NCI-H2171 (cell line): ENCODE results near the gene UQCRC1.

Source experiments
- DNase-seq: peaks from one replicate; lab custom pipeline; 2025; lab: John Stamatoyannopoulos, UW

UQCRC1 gene

DNA sequence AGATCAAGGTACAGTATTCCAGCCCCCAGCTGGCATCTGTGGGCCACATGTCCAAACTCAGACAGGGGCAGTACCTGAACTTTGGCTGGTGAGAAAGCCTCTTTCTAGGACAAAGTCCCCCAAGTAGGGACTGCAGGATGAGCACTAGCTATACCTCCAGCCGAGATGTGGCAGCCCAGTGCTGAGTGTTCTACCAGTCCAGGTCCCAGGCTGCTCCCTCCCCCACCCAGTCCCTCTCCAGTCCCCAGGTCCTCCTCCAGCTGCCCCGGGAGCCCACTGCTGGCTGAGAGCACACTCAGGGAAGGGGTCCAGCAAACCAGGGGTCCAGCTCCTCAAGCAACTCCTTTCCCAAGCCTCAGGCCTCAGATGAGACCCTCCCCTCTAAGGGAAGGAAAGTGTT is 24.3 kb upstream of the UQCRC1 start:
- DNase-seq: no peak

DNA sequence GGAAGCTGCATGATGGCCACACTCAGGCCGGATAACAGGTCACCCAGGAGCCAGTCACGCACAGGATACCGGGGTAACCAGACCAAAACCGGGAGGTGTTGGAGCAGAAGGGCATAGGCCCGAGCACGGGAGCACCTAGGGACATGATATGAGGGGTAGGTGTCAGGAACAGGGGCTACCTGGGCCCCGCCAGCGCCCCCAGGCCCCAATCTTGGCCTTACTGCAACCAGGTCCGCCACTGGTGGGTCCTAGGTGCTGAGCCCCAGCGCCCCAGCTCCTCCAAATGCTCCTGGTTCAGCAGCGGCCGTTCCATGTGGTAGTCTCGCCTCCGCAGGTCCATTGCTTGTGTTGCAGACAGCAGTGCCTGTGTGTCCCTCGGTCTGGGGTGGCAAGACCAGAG is 23.8 kb upstream of the UQCRC1 start:
- no peak for DNase-seq

DNA sequence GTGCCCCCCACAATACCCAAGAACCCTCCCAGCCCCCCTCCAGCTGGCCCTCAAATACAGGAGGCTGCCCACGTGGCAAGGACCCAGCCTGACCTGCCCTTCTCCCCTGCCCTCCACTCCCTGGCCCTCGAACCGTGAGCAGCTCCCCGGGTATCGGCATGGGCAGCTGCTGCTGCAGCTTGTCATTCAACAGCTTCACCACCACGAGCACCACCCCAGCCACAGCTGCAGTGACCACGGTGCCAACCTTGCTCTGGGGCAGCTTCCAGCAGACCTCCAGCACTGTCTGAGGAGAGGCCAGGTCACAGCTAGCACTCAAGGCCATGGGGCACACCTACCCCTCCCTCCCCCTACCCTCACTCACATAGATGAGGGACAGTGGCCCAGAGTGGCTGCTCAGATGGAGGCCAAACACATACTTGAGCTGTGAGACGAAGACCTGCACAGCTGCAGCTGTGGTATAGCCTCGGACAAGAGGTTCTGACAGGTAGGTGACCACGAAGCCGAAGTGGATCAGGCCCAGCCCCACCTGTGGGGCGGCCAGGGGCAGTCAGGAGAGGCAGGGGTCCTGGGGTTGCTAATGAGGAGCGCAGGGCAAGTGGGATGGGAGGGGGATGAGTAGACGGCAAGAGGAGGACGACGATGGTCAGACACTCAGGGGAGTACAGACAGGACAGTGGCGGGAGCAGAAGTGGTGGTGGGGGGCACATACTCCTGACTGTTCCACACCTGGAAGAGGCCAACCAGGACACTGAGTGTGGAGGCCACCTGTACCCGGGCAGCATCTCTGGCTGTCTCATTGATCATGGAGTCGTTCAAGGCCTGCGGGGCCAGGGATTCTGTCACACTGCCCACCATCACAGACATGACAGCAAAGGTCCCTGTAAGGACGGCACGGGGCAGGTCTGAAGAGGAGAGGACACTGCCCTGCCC is 22.3 kb upstream of the UQCRC1 start:
- DNase-seq: no peak

DNA sequence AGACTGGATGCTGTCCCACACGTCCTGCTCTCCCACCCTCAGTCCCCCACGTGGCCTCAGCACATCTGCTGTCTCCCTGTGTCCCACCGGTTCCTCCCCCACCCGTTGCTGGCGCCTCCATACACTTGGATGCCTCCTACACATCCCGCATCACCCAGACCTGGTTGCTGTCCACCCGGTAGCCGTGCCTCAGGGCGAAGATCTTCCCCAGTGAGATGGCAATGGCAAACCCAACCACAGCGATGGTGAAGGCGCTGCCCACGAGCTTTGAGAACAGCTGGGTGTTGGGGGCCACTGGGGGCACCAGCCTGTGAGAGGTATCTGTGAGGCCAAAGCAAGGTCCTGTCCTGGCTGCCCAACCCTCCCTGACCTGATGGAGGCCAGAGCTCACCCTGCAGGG is 21.4 kb upstream of the UQCRC1 start:
- DNase-seq: no peak

DNA sequence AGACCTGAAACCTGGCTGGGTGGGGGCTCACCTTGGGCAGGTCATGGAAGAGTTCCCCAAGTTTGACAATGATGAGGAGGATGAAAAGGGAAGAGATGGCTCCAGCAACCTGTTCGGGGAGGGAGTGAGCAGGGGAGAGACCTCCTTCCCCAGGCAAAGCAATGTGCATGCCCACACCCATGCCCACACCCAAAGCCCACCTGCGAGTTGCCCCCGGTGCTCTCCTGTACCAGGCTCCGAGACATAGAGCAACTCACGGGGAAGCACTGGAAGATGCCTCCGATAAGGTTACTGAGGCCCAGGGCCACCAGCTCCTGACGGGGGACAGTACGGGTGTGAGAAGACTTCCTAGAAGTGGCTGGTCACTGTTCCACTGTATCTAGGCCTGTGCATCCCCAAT is 21.0 kb upstream of the UQCRC1 start:
- DNase-seq: no peak

DNA sequence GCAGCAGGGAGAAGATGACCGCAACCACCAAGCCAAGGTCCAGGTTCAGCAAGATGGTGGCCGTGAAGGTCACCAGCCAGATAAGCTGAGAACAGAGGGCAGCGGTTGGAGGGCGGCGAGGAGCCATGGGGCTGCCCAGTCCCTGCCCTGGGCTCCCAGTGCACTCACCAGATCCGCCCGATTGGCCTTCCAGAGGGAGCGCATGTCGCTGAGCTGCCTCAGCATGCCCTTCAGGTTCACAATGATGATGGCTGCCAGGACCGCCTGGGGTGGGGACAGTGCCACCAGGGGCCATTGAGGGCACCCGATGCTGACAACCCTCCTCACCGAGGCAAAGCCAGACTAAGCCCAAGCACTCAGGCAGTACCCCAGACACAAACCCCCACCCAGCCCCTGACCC is 20.4 kb upstream of the UQCRC1 start:
- no peak for DNase-seq

DNA sequence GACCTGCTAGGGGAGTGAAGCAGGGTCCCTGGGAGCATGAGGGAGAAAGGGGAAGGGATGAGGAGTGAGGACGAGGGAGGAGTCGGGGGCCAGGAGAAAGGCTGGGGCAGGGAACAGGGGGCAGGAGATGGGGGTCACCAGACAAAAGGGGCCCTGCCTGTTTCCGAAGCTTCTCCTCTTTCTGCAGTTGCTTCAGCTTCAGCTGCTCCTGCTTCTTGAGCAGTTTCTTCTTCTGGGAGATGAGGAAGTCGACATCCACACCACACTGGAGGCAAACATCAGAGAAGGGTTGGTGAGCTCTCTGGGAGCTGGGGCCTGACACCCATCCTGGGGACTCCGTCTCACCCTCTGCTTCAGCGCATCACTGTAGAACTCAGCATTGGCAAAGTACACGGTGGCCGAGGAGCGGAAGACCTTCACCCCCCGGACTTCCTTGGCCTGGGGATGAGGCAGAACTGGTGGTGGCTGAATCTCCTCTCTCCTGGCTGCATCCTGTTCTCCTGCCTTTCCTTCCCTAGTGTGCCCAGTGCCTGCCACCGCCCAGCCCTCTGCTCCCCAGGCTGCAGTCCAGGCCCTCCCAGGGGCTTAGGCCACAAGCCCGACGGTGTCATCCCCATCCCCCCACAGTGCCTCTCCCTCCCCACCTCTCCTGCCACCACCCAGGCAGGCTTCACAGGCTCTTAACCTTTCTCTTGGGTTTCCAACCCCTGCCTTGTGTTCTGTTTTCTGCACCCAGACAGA is 19.0 kb upstream of the UQCRC1 start:
- no peak for DNase-seq

DNA sequence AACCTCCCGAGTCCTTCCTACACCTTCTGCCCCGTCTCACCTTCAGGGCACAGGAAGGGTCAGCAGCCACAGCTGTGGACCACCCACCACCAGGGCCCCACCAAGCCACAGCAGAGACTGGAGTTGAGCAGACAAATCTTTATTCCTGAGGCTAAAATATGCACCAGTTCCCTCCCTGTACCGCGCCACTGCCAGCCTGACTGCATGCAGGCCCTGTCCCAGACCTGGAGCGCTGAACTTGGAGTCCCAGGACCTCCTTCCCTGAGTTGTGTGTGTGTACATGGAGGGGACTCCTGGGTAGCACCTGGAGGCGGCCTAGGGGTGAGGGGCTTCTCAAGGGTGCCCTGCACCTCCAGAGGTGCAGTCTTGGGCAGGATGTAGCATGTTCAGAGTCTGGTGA is 16.2 kb upstream of the UQCRC1 start:
- DNase-seq: no peak

DNA sequence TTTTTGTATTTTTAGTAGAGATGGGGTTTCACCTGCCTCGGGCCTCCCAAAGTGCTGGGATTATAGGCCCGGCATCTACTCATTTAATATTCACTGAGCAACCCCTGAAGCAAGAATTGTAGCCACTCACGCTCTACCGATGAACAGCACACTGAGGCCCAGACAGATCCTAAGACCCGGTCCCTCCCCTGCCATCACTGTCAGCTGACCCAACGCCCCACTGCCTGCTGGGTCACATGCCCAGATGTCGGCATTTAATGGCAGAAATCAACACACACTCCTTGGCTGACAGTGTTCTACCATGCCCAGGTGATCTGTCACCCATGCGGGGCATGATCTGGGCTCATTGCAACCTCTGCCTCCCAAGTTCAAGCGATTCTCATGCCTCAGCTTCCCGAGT is 15.3 kb upstream of the UQCRC1 start:
- no peak for DNase-seq

DNA sequence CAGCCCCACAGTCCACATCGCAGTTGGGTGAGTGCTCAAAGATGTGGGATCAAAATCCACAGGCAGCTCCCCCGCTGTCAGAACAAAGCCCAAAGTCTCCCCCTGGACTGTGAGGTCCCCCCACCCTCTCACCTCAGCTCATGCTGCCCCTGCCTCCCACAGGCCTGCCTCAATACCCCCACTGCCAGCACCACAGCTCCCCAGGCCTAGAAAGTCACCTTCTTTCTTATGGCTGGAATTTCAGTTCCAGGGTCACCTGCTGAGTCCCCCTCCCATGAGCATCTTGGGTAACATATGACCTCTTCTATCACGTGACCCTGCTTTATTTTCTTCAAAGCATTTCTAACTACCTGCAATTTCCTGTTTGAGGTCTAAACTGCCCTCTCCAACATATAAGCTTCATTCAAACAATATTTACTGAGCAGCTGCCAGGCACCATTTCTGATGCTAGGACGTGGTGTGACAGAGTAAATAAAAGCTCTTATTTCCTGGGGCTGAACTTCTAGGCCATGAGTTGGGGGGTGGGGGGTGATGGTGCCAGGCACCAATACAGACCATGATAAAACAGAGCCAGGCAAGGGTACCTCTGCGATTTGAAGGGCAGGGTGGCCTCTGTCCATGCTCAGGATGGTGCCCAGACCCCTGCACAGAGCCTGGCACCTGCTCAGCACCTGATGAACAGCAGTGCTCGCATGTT is 14.6 kb upstream of the UQCRC1 start:
- no peak for DNase-seq

DNA sequence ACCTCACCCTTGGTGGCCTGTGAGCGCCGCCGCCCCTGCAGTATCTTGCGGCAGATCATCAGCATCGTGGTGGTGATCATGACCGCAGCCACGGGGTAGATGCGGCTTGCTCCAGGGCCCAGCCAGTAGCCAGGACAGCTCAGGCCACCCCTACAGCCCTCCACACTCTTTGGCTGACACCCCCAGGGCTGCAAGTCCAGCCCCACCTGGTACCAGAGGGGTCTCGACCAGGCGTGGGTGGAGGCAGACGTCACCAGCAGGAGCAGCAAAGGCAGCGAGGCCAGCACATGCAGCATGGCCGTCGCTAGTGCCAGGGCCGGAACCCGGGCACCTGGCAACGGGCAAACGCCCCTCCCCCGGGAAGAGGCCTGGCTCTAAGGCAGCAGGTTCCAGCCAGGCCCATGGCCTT is 12.0 kb upstream of the UQCRC1 start, which contains the start of gene TMEM89:
Gene TMEM89 (minus strand): TSS at position 309 of the 409 bp plus-strand sequence. CDS start 13 bp downstream, at position 296.
- DNase-seq: no peak

DNA sequence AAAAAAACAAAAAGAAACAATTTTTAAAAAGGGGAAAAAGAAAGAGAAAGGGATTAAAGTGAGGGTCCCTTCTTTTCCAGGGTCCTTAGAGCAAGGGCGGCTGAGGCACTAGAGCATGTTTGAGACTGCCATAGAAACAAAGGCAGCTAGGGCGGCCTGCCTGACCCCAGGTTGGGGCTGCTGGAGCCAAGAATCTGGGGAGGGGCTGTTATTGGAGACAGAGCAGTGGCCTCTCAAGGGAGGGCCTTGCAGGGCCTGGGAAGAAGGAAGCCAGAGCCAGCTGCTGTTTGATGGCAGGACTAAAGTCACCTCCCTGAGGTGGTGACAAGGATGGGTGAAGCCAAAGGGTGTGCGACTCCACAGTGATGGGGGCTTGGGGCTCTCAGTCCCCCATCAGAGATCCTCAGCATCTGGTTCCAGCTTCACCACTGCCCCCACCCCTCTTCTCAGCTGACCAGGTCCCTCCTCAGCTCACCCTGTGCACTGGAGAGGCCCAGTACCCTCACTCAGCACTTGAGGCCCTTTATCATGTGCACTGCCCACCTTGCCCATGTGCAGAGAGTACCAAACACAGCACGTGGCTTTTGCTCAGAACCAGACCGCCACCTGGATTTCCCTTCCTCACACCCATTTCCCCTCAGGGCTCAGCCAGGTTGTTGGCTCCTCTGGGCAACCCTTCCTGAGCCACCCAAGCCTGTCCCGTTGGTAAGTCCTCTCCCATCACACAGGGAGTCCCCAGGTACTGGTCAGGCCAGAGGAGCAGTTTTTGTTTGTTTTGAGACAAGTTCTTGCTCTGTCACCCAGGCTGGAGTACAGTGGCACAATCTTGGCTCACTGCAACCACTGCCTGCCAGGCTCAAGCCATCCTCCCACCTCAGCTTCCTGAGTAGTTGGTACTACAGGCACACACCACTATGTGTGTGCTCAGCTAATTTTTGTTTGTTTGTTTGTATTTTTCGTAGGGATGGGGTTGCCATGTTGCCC is 10.4 kb upstream of the UQCRC1 start:
- DNase-seq: no peak

DNA sequence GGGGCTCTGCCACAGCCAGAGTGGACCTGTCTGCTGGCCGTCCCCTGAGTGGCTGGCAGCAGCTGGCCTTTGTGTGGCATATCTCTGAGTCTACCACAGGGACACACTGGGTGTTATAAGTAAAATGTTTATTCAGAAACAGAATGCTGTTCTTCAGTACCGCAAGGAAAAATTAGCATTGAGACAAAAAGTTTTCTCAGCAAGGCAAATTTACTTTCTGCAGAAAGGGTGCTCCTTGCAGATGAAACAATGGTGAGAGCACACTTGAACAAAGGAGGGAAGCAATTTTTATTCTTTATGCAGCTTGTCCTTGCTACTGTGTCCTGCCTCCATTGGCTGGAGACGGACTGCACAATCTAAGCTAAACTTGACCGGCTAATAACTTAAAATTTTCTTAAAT is 8.1 kb upstream of the UQCRC1 start:
- DNase-seq: no peak

DNA sequence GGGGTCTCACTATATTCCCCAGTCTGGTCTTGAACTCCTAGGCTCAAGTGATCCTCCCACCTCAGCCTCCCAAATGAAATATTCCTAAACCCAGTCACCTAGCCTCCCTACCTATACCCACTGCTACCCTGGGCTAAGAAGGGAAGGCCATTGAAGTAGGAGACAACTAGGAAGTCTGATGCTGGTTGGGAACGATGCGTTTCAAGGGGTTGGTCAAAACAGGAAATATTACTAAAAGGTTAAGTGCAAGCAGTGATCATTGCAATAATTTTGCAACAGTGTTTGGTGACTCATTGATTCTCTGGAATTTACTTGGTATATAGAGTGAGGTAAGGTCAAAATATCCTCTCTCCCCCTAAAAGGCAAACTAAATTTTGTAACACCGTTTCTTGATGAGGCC is 4.6 kb upstream of the UQCRC1 start:
- DNase-seq: no peak

DNA sequence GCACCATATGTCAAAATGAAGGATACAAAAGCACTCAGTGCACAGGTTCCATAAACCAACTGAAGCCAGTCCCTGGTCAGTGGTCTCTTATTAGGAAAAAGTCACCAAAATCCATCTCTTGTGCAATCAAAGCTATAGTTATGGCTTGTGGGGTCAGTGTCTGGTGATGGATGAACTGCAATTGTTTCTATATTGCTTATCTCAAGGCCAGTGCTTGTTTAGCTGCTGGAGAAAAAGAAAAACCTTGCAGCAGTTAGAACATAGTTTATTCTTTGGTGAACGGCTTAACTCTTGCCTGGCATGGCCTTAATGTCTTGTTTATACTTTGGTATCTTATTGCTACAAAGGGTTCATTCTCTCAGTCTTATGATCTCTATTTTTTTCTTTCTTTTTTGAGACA is 2.9 kb upstream of the UQCRC1 start:
- no peak for DNase-seq

DNA sequence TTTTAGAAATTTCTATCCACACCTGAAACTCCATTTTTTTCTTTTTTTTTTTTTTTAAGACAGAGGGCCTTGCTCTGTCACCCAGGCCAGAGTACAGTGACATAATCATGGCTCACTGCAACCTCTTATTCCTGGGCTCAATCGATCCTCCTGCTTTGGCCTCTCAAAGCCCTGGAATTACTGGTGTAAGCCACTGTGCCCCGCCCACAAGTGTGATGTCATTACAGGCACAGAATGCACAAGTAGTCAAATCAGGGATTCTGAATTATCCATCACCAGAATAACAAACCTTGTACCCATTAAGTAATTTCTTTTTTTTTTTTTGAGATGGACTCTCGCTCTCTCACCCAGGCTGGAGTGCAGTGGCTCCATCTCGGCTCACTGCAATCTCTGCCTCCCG is 1.9 kb downstream of the UQCRC1 start:
- no peak for DNase-seq

DNA sequence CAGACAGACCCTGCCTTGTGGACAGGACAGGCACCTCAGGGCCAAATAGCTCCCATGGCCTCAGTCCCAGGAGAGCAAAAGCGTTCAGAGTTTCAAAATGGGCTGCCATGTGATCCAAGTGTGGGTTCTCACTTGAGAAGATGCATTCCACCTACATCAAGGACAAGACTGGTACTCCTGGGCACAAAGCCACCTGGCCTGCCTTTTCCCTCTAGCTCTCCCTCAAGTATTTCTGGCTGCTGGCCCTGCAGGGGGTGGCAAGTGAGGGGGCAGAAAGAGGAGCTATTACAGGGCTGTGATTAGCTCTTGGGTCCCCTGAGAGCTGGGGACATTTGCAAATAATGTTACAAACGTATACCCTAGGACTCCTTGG is 7.8 kb downstream of the UQCRC1 start:
- DNase-seq: no peak

DNA sequence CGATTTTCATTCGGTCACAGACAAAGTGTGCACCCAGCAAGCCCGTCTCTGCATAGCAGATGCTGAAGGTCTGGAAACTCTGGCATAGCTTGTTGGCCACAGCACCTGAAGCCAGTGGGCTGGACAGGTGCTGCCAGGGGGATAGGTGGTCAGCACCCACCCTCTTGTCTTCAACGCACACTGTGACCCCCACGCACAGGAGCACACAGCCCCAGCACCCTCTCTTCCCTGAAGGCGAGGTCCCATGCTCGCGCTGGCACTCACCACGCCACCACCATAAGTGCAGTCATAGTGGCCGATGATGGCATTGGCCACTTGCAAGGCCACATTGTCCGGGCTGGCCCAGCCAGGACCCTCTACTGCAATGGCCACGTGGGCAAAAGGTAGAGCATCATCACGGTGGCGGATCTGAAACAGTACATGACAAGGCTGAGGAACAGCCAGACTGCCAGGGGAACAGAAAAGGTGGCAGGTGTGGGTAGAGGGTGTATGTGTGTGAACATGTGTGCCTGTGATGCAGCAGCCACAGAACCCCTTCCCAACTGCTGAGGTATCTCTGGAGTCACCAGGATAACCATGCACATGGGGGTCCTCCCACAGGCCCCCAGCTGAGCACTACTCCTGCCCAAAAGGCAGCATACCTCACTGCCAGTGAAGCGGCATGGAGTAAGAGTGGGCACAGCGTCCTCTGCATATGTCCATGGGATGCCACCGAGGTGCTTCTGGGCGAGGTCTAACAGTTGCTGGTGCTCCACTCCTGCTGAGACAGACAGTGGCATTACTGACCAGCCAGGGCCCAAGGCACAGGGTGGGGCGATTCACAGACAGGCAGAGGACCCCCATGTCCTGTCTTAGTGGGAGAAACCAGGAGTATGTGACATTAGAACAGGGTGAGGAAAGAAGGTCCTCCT is 8.5 kb downstream of the UQCRC1 start:
- DNase-seq: no peak

DNA sequence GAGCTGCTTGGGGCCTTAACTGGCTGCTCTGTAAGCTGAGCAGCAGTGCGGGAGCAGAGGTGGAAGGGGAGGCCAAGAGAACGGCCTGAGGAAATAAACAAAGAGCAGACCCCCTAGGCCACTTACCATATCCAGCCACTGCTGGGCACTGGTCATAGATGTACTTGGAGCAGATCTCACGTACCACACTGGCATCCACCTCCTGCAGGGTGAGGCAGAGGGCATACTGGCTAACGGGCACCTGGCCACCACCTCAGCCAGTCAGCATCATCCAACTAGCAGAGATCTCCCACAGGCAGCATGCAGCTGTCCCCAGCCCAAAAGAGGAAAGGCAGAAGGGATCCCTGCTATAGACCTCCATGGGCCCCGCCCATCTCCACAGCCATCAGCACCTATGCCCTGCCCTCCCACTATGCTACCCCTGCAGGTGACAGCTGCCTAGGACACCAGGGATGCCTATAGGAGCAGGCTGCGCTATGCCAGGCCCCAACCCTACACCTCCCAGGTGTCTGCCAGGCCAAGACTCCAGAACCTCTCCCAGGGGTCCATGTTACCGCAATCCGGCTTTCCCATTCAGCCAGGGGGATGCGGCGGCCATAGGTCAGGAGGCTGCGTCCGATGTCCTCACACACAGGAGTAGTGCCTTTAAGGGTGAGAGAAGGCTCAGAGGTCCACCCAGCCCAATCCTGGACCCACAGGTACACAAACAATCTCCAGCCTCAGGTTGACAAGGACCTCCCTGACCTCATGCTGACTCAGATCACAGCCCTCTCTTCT is 9.7 kb downstream of the UQCRC1 start:
- DNase-seq: no peak

DNA sequence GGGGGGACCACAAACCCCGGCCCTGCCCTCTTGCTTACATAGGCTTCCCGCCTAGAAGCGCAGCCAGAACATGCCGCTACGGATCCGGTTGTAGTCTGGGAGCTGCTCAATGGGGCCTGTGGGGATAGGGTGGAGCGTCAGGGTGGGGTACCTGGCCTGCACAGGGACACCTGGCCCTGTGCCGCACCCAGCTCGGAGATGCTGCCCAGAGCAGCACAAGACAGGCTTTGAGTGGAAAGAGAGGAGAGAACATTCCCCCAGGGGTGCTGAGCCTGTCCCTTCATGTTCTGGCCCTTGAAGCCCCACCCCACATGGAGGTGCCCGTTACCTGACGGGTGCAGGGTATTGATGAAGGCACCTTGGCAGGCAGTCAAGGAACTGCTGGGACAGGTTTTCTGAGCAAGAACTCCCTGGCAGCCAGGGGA is 10.4 kb downstream of the UQCRC1 start:
- DNase-seq: no peak
